H1 (cell line): ENCODE data around the gene PPIL4.

Experiments
- CTBP2 ChIP-seq: IDR thresholded peaks from 2 replicates; pipeline ENCODE4 v1.7.0; 2011; ENCODE audit warnings: borderline replicate concordance, mild to moderate bottlenecking, moderate library complexity, mixed read lengths, low read length; ENCODE audit not compliant: insufficient read depth, insufficient read length
- CTCF ChIP-seq, 3 experiments: IDR thresholded peaks; 1 replicate in 2 of 3; 2 replicates in 1 of 3; pipeline versions ENCODE4 v1.5.1 to v1.6.1; 2011; ENCODE audit warnings: low read length in 3 of 3, mild to moderate bottlenecking in 3 of 3, inconsistent platforms in 2 of 3, low read depth in 1 of 3, moderate library complexity in 1 of 3; ENCODE audit not compliant: insufficient read depth in 1 of 3; ENCODE audit errors: control extremely low read depth in 1 of 3
- EGR1 ChIP-seq: IDR thresholded peaks from 2 replicates; pipeline ENCODE4 v1.6.1; 2011; ENCODE audit warnings: low read depth, low read length, borderline replicate concordance
- EZH2 ChIP-seq: fragments of 200-600 bp; sonication (generic); IDR thresholded peaks from 2 replicates; pipeline ENCODE4 v1.7.1; 2012; ENCODE audit warnings: low read depth, mild to moderate bottlenecking, moderate library complexity, low read length, inconsistent platforms; ENCODE audit not compliant: severe bottlenecking
- HDAC6 ChIP-seq: IDR thresholded peaks from one replicate; pipeline ENCODE4 v1.7.1; 2012; ENCODE audit warnings: low read depth, mild to moderate bottlenecking, inconsistent platforms, low read length, moderate library complexity
- POLR2A ChIP-seq, 2 experiments: IDR thresholded peaks; 1 replicate in 1 of 2; 2 replicates in 1 of 2; pipeline ENCODE4 v1.6.1; 2011; ENCODE audit warnings: low read depth in 2 of 2, low read length in 2 of 2, mild to moderate bottlenecking in 2 of 2; ENCODE audit errors: control extremely low read depth in 1 of 2
- SP4 ChIP-seq: IDR thresholded peaks from 2 replicates; pipeline ENCODE4 v1.6.1; 2012; ENCODE audit warnings: low read length, inconsistent platforms
- SUZ12 ChIP-seq: fragments of 200-600 bp; sonication (generic); IDR thresholded peaks from 2 replicates; pipeline ENCODE4 v1.6.1; 2012; ENCODE audit warnings: mild to moderate bottlenecking, inconsistent platforms, low read length, moderate library complexity, mixed read lengths
- TF ChIP-seq, protein P1 (sequence below): IDR thresholded peaks from 2 replicates; pipeline ENCODE4 v1.6.1; 2012; ENCODE audit warnings: inconsistent platforms
- TF ChIP-seq, protein P2 (sequence below): IDR thresholded peaks from 2 replicates; pipeline ENCODE4 v1.6.1; 2011; ENCODE audit warnings: low read length, improper control_type of control experiment

- TF ChIP-seq EZH2, result no peak
- no peak for TF ChIP-seq POLR2A (IDR thresholded peaks at IDR 0.05; ENCODE audit: control extremely low read depth in 1 of 2, low read depth in 2 of 2, low read length in 2 of 2)
- no peak for TF ChIP-seq CTCF (IDR thresholded peaks at IDR 0.05; ENCODE audit: control extremely low read depth in 1 of 3, insufficient read depth in 1 of 3, low read depth in 1 of 3, low read length in 3 of 3)
- TF ChIP-seq, protein P1, sequence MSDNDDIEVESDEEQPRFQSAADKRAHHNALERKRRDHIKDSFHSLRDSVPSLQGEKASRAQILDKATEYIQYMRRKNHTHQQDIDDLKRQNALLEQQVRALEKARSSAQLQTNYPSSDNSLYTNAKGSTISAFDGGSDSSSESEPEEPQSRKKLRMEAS, result no peak
- TF ChIP-seq CTBP2, result no peak
- no peak for TF ChIP-seq HDAC6
- TF ChIP-seq, protein P2, sequence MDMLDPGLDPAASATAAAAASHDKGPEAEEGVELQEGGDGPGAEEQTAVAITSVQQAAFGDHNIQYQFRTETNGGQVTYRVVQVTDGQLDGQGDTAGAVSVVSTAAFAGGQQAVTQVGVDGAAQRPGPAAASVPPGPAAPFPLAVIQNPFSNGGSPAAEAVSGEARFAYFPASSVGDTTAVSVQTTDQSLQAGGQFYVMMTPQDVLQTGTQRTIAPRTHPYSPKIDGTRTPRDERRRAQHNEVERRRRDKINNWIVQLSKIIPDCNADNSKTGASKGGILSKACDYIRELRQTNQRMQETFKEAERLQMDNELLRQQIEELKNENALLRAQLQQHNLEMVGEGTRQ, result no peak
- no peak for TF ChIP-seq SUZ12
- no peak for TF ChIP-seq EGR1
- TF ChIP-seq SP4, result no peak
Measured at GRCh38 chr6:149488815-149489214, 57.0 kb downstream of the PPIL4 start.
